GM21526 (cell line): ENCODE data around the gene SLMAP.

ENCODE experiments used
- ATAC-seq: cut with Tn5 transposase; IDR thresholded peaks from one replicate; pipeline ENCODE4 v1.9.1; 2021; ENCODE audit warnings: moderate library complexity; ENCODE audit not compliant: unreplicated experiment, low FRiP score

SLMAP gene

DNA sequence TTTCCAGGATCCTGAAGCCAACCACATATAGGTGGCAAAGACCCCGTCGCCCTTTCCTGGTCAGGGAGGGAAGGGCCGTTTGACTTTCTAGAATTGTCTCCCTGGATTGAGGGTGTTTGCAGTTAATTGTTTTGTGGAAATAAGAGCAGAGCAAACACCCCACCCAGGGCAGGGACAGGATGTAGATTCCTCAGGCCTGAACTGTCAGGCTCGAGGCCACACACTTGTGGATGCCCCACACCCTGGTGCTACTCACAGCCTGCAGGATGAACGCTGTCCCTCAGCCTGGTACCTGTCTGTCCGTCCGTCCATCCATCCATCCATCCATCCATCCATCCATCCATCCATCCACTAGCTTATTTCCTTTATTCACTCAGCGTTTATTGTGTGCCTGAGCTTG, 222.2 kb downstream of the SLMAP start:
- no peak for ATAC-seq
